GM23248 (cell line): Measurements from ENCODE around the gene ELMO1. TPM values are rescaled to one million over a fixed set of nuclear protein-coding genes. Genes with fewer than 3 reads are reported as not detected.

Experiments
- DNase-seq: peaks from one replicate; pipeline ENCODE4 v3.0.0-alpha.2; 2015
- H2AFZ ChIP-seq: fragments of 200-600 bp; sonication (generic); 2 replicates; pipeline ENCODE4 v1.6.1; 2016; ENCODE audit warnings: antibody characterized with exemption
- H3F3A ChIP-seq: fragments of 200-600 bp; sonication (generic); 2 replicates; pipeline ENCODE4 v1.6.1; 2016; ENCODE audit warnings: mild to moderate bottlenecking, antibody characterized with exemption, mixed run types; ENCODE audit not compliant: insufficient read depth
- H3K27ac ChIP-seq: fragments of 200-600 bp; sonication (generic); 2 replicates; pipeline ENCODE4 v1.5.1; 2016; ENCODE audit warnings: mild to moderate bottlenecking
- H3K27me3 ChIP-seq: fragments of 200-600 bp; sonication (generic); replicated peaks from 2 replicates; pipeline ENCODE4 v1.6.1; 2016; ENCODE audit warnings: mild to moderate bottlenecking; ENCODE audit not compliant: insufficient read depth
- H3K36me3 ChIP-seq: fragments of 200-600 bp; sonication (generic); 2 replicates; pipeline ENCODE4 v1.6.1; 2016; ENCODE audit warnings: low read depth, mild to moderate bottlenecking
- H3K4me1 ChIP-seq: fragments of 200-600 bp; sonication (generic); 2 replicates; pipeline ENCODE4 v1.6.1; 2016; ENCODE audit warnings: mild to moderate bottlenecking; ENCODE audit not compliant: insufficient read depth
- H3K4me2 ChIP-seq: fragments of 200-600 bp; sonication (generic); one replicate; pipeline ENCODE4 v1.6.1; 2016; ENCODE audit warnings: mild to moderate bottlenecking; ENCODE audit not compliant: unreplicated experiment
- H3K4me3 ChIP-seq: fragments of 200-600 bp; sonication (generic); 2 replicates; pipeline ENCODE4 v1.5.1; 2016; ENCODE audit warnings: mild to moderate bottlenecking
- H3K79me2 ChIP-seq: fragments of 200-600 bp; sonication (generic); 2 replicates; pipeline ENCODE4 v1.6.1; 2016; ENCODE audit warnings: mild to moderate bottlenecking; ENCODE audit not compliant: insufficient read depth
- H3K9ac ChIP-seq: fragments of 200-600 bp; sonication (generic); 2 replicates; pipeline ENCODE4 v1.6.1; 2016; ENCODE audit warnings: mild to moderate bottlenecking
- H3K9me2 ChIP-seq: fragments of 200-600 bp; sonication (generic); 2 replicates; pipeline ENCODE4 v1.6.1; 2016; ENCODE audit warnings: mixed run types, mild to moderate bottlenecking, moderate library complexity; ENCODE audit not compliant: insufficient read depth
- H3K9me3 ChIP-seq: fragments of 200-600 bp; sonication (generic); one replicate; pipeline ENCODE4 v1.6.1; 2017; ENCODE audit warnings: low read depth
- H4K20me1 ChIP-seq: fragments of 200-600 bp; sonication (generic); 2 replicates; pipeline ENCODE4 v1.6.0; 2016; ENCODE audit not compliant: insufficient read depth
- EZH2 ChIP-seq: fragments of 200-600 bp; sonication (generic); IDR thresholded peaks from 2 replicates; pipeline ENCODE4 v1.6.1; 2018; ENCODE audit warnings: antibody characterized with exemption, mild to moderate bottlenecking; ENCODE audit not compliant: insufficient read depth, poor library complexity, severe bottlenecking
- EZH2phosphoT487 ChIP-seq: fragments of 200-600 bp; sonication (generic); IDR thresholded peaks from 2 replicates; pipeline ENCODE4 v1.6.1; 2018; ENCODE audit warnings: antibody characterized with exemption, moderate library complexity, mild to moderate bottlenecking, low read depth; ENCODE audit not compliant: insufficient read depth
- WGBS, 2 experiments: methylation state at CpG; one replicate each; pipeline ENCODE4 v1.1.6; 2015 to 2017; ENCODE audit warnings: low lambda C conversion rate in 2 of 2, low coverage in 1 of 2; ENCODE audit errors: missing lambda C conversion rate in 2 of 2; 5-methylcytosine and 5-hydroxymethylcytosine counted together
- in situ Hi-C: fragments of 300-500 bp; cut with MboI; formaldehyde crosslinking; loops from 2 replicates; pipeline ENCODE4 v1.15.0; 2020
- polyA plus RNA-seq: library from polyadenylated mRNA; unstranded; fragments of >200 nt; fragmentation: Nextera tagmentation; extraction: Ambion mirVana; gene quantifications from 2 replicates; pipeline ENCODE4 v1.2.1, GENCODE V29; 2016
- total RNA-seq: library from RNA; depleted of rRNA; stranded (reverse); fragments of >200 nt; shearing (Covaris generic); gene quantifications from 2 replicates; pipeline ENCODE4 v1.2.3, GENCODE V29; 2014

Gene ELMO1
- total and polyA plus RNA-seq, 2 experiments from 2014 or later: not detected

GRCh38 chr7:36861656-36862055 lies 587.0 kb downstream of the ELMO1 start:
- Histone ChIP-seq H3K4me1 (no peaks in the 10 kb centered on the region), H3K27me3 (no peaks in the 10 kb centered on the region), H3K4me3 (no peak overlapping the region), H3K9me2 (no peaks in the 10 kb centered on the region), H2AFZ (no peak overlapping the region), H4K20me1 (no peaks in the 10 kb centered on the region), H3K27ac (no peak overlapping the region), H3F3A (no peaks in the 10 kb centered on the region), H3K9ac (no peak overlapping the region), H3K4me2 (no peak overlapping the region), H3K9me3 (no peaks in the 10 kb centered on the region), H3K36me3 (no peaks in the 10 kb centered on the region), H3K79me2 (no peaks in the 10 kb centered on the region)
- no peak for DNase-seq
- in situ Hi-C loops: no loop called here
- 74% methylated on average over 11 of the region's 11 CpGs for WGBS, 2 experiments
- no peak for TF ChIP-seq EZH2phosphoT487
- TF ChIP-seq EZH2: no peak

GRCh38 chr7:36860681-36861080 lies 588.0 kb downstream of the ELMO1 start:
- H3K27me3 ChIP-seq: no peaks in the 10 kb centered on the region
- no peaks in the 10 kb centered on the region for H3K9me2 ChIP-seq
- no peaks in the 10 kb centered on the region for H3K9me3 ChIP-seq
- DNase-seq: no peak
- H3K36me3 ChIP-seq: no peaks in the 10 kb centered on the region
- H4K20me1 ChIP-seq: no peaks in the 10 kb centered on the region
- H3K9ac ChIP-seq: no peak overlapping the region
- no peaks in the 10 kb centered on the region for H3K79me2 ChIP-seq
- no peaks in the 10 kb centered on the region for H3F3A ChIP-seq
- no peak overlapping the region for H3K27ac ChIP-seq
- no peak overlapping the region for H3K4me2 ChIP-seq
- no peak overlapping the region for H2AFZ ChIP-seq
- TF ChIP-seq EZH2 (no peak), EZH2phosphoT487 (no peak)
- H3K4me1 ChIP-seq: no peaks in the 10 kb centered on the region
- in situ Hi-C loops: no loop called here
- WGBS, 2 experiments: 77 to 80% methylated on average over 2 of the region's 2 CpGs
- H3K4me3 ChIP-seq: no peak overlapping the region

GRCh38 chr7:36855330-36855729 lies 593.3 kb downstream of the ELMO1 start:
- Histone ChIP-seq H3K9ac (no peak overlapping the region), H2AFZ (no peak overlapping the region), H3K4me3 (no peak overlapping the region), H3K9me2 (no peaks in the 10 kb centered on the region), H3K27me3 (no peaks in the 10 kb centered on the region), H3K79me2 (no peaks in the 10 kb centered on the region), H3K4me1 (no peaks in the 10 kb centered on the region), H3K27ac (no peak overlapping the region), H3K4me2 (no peak overlapping the region), H3K9me3 (no peaks in the 10 kb centered on the region), H3K36me3 (no peaks in the 10 kb centered on the region), H4K20me1 (no peaks in the 10 kb centered on the region), H3F3A (no peaks in the 10 kb centered on the region)
- 76 to 81% methylated on average over 15 of the region's 15 CpGs for WGBS, 2 experiments
- in situ Hi-C loops: no loop called here
- TF ChIP-seq EZH2 (no peak), EZH2phosphoT487 (no peak)
- no peak for DNase-seq

- no peaks in the 10 kb centered on the region for H3F3A ChIP-seq
- 48 to 54% methylated on average over 9 of the region's 9 CpGs for WGBS, 2 experiments
- H3K9me3 ChIP-seq: no peaks in the 10 kb centered on the region
- no peaks in the 10 kb centered on the region for H4K20me1 ChIP-seq
- H2AFZ ChIP-seq: no peak overlapping the region
- no peak overlapping the region for H3K9ac ChIP-seq
- in situ Hi-C loops: no loop called here
- H3K27me3 ChIP-seq: no peaks in the 10 kb centered on the region
- DNase-seq: no peak
- H3K27ac ChIP-seq: no peak overlapping the region
- no peak for TF ChIP-seq EZH2phosphoT487
- TF ChIP-seq EZH2: no peak
- no peak overlapping the region for H3K4me2 ChIP-seq
- H3K9me2 ChIP-seq: no peaks in the 10 kb centered on the region
- H3K36me3 ChIP-seq: no peaks in the 10 kb centered on the region
- H3K4me1 ChIP-seq: no peaks in the 10 kb centered on the region
- no peaks in the 10 kb centered on the region for H3K79me2 ChIP-seq
- no peak overlapping the region for H3K4me3 ChIP-seq
Observed at GRCh38 chr7:36854652-36855051, 594.0 kb downstream of the ELMO1 start.

GRCh38 chr7:36852931-36853330 lies 595.7 kb downstream of the ELMO1 start:
- 19 to 38% methylated on average over 1 of the region's 1 CpG for WGBS, 2 experiments
- in situ Hi-C loops: no loop called here

More at GRCh38 chr7:36852931-36853330, 595.7 kb downstream of the ELMO1 start:
- Histone ChIP-seq H2AFZ (no peak overlapping the region), H3K27ac (no peak overlapping the region), H4K20me1 (no peaks in the 10 kb centered on the region), H3K4me3 (no peak overlapping the region), H3K4me1 (no peaks in the 10 kb centered on the region), H3F3A (no peaks in the 10 kb centered on the region), H3K4me2 (no peak overlapping the region), H3K36me3 (no peaks in the 10 kb centered on the region), H3K79me2 (no peaks in the 10 kb centered on the region), H3K9me3 (no peaks in the 10 kb centered on the region), H3K27me3 (no peaks in the 10 kb centered on the region), H3K9ac (no peak overlapping the region), H3K9me2 (no peaks in the 10 kb centered on the region)
- DNase-seq: no peak
- no peak for TF ChIP-seq EZH2
- no peak for TF ChIP-seq EZH2phosphoT487
